Stomach (tissue), 9 donors: ENCODE data around the gene CCHCR1. TPM values are rescaled to one million over a fixed set of nuclear protein-coding genes. Genes with fewer than 3 reads are reported as not detected.
A peak's percentile ranks its signal among the peaks of the same experiment; 100 is the strongest.

Experiments
- DNase-seq, 2 donors: peaks; one replicate each; pipeline versions ENCODE4 v3.0.0 to v3.0.0-alpha.2; 2013 to 2019
- H3K27ac ChIP-seq, 5 donors: fragments of 200-600 bp in 4 of 5; sonication (generic) in 4 of 5; one replicate each; pipeline ENCODE4 v1.5.1; 2013 to 2019; ENCODE audit warnings: mild to moderate bottlenecking in 1 of 5, moderate library complexity in 1 of 5
- H3K27me3 ChIP-seq, 3 donors: fragments of 200-600 bp; sonication (generic); one replicate each; pipeline ENCODE4 v1.5.1; 2017 to 2019; ENCODE audit warnings: mixed run types in 1 of 3
- H3K36me3 ChIP-seq, 4 donors: fragments of 200-600 bp; sonication (generic); 1 replicate in 3 of 4; 2 replicates in 1 of 4; pipeline ENCODE4 v1.5.1; 2016 to 2019
- H3K4me1 ChIP-seq, 4 donors: fragments of 200-600 bp; sonication (generic); one replicate each; pipeline ENCODE4 v1.5.1; 2016 to 2019
- H3K4me3 ChIP-seq, 4 donors: fragments of 200-600 bp; sonication (generic) in 3 of 4; one replicate each; pipeline ENCODE4 v1.5.1; 2016 to 2019; ENCODE audit warnings: mild to moderate bottlenecking in 1 of 4
- H3K9me3 ChIP-seq, 4 donors: fragments of 200-600 bp; sonication (generic); one replicate each; pipeline ENCODE4 v1.5.1; 2016 to 2019
- EP300 ChIP-seq: sonication (generic); formaldehyde crosslinking; IDR thresholded peaks from one replicate; pipeline ENCODE4 v1.6.1; 2017; ENCODE audit warnings: antibody characterized with exemption
- POLR2A ChIP-seq, 4 donors: fragments of 450-650 bp; IDR thresholded peaks; one replicate each; pipeline ENCODE4 v1.6.1; 2016; ENCODE audit warnings: antibody characterized with exemption in 4 of 4, control low read depth in 2 of 4, mild to moderate bottlenecking in 1 of 4, moderate library complexity in 1 of 4
- POLR2AphosphoS5 ChIP-seq, 3 donors: sonication (generic); formaldehyde crosslinking; IDR thresholded peaks; one replicate each; pipeline ENCODE4 v1.6.1; 2016; ENCODE audit warnings: antibody characterized with exemption in 3 of 3
- WGBS, 5 donors: extraction: QIAGEN DNeasy Blood & Tissue Kit in 3 of 5; methylation state at CpG; one replicate each; pipeline versions ENCODE4 v1.1.5 to v1.1.7; 2013 to 2018; 5-methylcytosine and 5-hydroxymethylcytosine counted together
- intact Hi-C: fragments of 100-400 bp; cut with DNase I; formaldehyde crosslinking; loops from one replicate; pipeline ENCODE4 v1.15.1; 2023; ENCODE audit warnings: low total_unique reads
- polyA plus RNA-seq, 3 donors: library from polyadenylated mRNA; stranded (reverse); fragments of 200-250 nt; gene quantifications; one replicate each; pipeline ENCODE4 v1.2.3, GENCODE V29; 2013
- total RNA-seq, 5 donors: library from RNA; depleted of rRNA; stranded (reverse); fragments of >200 nt; gene quantifications; one replicate each; pipeline versions ENCODE4 v1.1.0 to v1.2.3, GENCODE V29; 2014 to 2016
- TF ChIP-seq, protein P1 (sequence below), 7 experiments: fragments of 450-650 bp in 4 of 7; fragments of 200-600 bp in 3 of 7; sonication (generic) in 3 of 7; IDR thresholded peaks; one replicate each; pipeline ENCODE4 v1.5.1; 2016 to 2019; ENCODE audit warnings: antibody characterized with exemption in 7 of 7, control low read depth in 2 of 7, mild to moderate bottlenecking in 1 of 7
- donor health status: healthy with polysubstance abuse.
- donor health status: Bipolar disorder and iron deficiency.
- donor health status: healthy.

Gene CCHCR1
- total and polyA plus RNA-seq, 8 donors: 9.7 to 201 (median 19.0) TPM

DNA sequence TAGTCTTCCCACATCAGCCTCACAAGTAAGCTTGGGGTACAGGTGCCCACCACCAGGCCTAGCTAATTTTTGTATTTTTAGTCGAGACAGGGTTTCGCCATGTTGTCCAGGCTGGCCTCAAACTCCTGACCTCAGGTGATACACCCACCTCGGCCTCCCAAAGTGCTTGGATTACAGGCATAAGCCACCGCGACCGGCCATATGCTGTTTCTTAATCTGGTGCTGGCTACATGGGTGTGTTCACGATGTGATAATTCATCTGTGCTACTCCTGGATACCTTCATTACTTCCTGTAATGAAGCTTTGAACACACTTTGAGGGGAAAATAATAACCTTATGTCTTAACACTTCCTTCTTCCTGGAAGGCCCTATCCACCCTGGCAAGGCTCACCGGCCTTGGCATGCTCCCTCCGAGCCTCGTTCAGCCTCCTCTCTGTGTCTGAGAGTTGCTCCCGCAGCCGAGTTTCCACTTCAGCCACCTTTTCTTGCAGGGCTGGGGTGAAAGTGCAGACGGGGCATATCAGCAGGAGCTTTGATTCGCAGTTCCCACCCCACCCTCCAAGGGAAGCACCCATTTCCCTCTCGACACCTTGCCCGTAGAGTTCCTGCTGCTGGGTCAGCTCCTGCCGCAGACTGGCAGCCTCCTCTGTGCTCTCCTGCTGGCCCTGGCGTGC lies 13.2 kb downstream of the CCHCR1 start:
- Histone ChIP-seq H3K27me3 (no peaks in the 10 kb centered on the region), H3K4me3 (no peak overlapping the region), H3K27ac (peak overlapping the region; percentile 71 to 84 (median 82)), H3K36me3 (peaks cover 0 to 54% (median 28%) of the 10 kb centered on the region in 4 donors), H3K4me1 (peaks cover 9 to 30% (median 23%) of the 10 kb centered on the region in 4 donors), H3K9me3 (no peaks in the 10 kb centered on the region)
- 35 to 66% (median 56%) methylated on average over 18 of the region's 18 CpGs for WGBS, 5 donors
- DNase-seq: peak in 1 of 2 donors; percentile 90
- TF ChIP-seq EP300: no peak
- TF ChIP-seq POLR2A (IDR thresholded peaks at IDR 0.05): no peak
- TF ChIP-seq, protein P1, sequence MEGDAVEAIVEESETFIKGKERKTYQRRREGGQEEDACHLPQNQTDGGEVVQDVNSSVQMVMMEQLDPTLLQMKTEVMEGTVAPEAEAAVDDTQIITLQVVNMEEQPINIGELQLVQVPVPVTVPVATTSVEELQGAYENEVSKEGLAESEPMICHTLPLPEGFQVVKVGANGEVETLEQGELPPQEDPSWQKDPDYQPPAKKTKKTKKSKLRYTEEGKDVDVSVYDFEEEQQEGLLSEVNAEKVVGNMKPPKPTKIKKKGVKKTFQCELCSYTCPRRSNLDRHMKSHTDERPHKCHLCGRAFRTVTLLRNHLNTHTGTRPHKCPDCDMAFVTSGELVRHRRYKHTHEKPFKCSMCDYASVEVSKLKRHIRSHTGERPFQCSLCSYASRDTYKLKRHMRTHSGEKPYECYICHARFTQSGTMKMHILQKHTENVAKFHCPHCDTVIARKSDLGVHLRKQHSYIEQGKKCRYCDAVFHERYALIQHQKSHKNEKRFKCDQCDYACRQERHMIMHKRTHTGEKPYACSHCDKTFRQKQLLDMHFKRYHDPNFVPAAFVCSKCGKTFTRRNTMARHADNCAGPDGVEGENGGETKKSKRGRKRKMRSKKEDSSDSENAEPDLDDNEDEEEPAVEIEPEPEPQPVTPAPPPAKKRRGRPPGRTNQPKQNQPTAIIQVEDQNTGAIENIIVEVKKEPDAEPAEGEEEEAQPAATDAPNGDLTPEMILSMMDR (IDR thresholded peaks at IDR 0.05): no peak
- peak in 2 of 3 donors; percentile 41 to 63 for TF ChIP-seq POLR2AphosphoS5 (IDR thresholded peaks at IDR 0.05)
- intact Hi-C loops: no loop called here

DNA sequence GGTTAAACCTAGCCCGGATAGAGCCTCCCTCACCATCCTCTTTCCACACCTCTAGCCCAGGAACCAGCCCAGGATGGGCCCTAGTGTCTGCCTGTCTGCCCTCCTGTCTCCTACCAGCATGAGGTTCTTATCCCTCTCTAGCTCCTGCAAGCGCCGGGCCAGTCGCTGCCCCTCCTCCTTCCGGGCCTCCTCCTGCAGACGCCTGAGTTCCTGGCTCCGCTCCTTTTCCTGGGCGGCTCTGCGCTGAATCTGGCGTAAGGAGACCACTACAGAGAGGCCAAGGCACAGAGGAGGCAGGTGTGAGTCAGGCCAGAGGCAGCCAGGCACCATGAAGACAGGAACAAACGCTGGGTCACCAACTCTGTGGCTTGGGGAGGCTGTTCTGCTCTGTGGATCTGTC lies 14.5 kb downstream of the CCHCR1 start:
- peak; percentile 56 to 59 for DNase-seq
- Histone ChIP-seq H3K27me3 (no peaks in the 10 kb centered on the region), H3K36me3 (peaks cover 0 to 45% (median 20%) of the 10 kb centered on the region in 4 donors), H3K27ac (peak overlapping the region in 4 of 5 donors; percentile 22 to 84 (median 81)), H3K4me1 (peaks cover 9 to 32% (median 23%) of the 10 kb centered on the region in 4 donors), H3K9me3 (no peaks in the 10 kb centered on the region), H3K4me3 (no peak overlapping the region)
- TF ChIP-seq POLR2AphosphoS5 (IDR thresholded peaks at IDR 0.05) (peak in 1 of 3 donors; percentile 21), EP300 (no peak)
- intact Hi-C loops: no loop called here
- WGBS, 5 donors: 24 to 51% (median 48%) methylated on average over 6 to 11 of the region's 11 CpGs

DNA sequence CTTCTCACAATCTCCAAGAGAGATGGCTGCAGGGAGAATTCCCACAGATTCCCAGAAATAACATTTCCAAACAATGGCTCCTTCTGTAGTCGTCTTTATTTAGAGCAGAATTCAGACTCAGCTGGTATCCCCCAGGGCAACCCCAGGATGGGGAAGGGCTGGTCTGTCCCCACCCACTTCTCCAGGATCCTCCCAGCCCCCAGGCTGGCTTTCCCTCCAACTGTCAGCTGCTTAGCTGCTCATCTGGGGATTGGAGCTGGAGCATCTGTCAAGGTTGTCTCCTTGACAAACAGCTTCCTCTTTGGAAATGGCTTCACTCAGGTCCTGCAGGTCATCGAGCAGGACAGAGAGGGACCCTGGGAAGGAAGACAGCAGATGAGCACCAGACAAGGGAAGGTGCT lies 15.2 kb downstream of the CCHCR1 start:
- Histone ChIP-seq H3K27me3 (no peaks in the 10 kb centered on the region), H3K36me3 (peaks cover 0 to 44% (median 19%) of the 10 kb centered on the region in 4 donors), H3K4me3 (no peak overlapping the region), H3K27ac (peak overlapping the region in 1 of 5 donors; percentile 78), H3K4me1 (peaks cover 13 to 40% (median 30%) of the 10 kb centered on the region in 4 donors), H3K9me3 (no peaks in the 10 kb centered on the region)
- WGBS, 5 donors: 49 to 66% (median 60%) methylated on average over 2 of the region's 2 CpGs
- intact Hi-C loops: no loop called here
- no peak for DNase-seq
- TF ChIP-seq, protein P1 (IDR thresholded peaks at IDR 0.05): no peak
- no peak for TF ChIP-seq EP300
- no peak for TF ChIP-seq POLR2AphosphoS5 (IDR thresholded peaks at IDR 0.05)
- TF ChIP-seq POLR2A (IDR thresholded peaks at IDR 0.05): no peak

DNA sequence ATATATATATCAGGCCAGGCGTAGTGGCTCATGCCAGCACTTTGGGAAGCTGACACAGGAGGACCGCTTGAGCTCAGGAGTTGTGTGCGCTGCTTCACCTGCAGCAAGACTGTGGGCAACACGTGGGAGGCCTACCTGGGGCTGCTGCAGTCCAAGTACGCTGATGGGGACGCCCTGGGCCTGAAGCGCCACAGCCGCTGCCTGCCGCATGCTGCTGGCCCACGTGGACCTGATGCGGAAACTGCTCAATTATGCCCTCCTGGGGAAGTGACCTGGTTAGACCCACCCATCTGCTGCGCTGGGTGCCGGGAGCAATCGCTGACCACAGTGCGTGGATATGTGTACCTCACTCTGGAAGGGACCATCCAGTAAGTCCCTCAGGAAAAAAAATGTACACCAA lies 17.0 kb downstream of the CCHCR1 start:
- Histone ChIP-seq H3K4me1 (peaks cover 13 to 42% (median 28%) of the 10 kb centered on the region in 4 donors), H3K4me3 (no peak overlapping the region), H3K9me3 (no peaks in the 10 kb centered on the region), H3K27ac (no peak overlapping the region), H3K36me3 (peaks cover 0 to 34% (median 19%) of the 10 kb centered on the region in 4 donors), H3K27me3 (no peaks in the 10 kb centered on the region)
- no peak for DNase-seq
- 83 to 89% (median 85%) methylated on average over 15 of the region's 15 CpGs for WGBS, 5 donors
- no peak for TF ChIP-seq EP300
- TF ChIP-seq POLR2A (IDR thresholded peaks at IDR 0.05): no peak
- TF ChIP-seq, protein P1 (IDR thresholded peaks at IDR 0.05): no peak
- no peak for TF ChIP-seq POLR2AphosphoS5 (IDR thresholded peaks at IDR 0.05)
- intact Hi-C loops: no loop called here

DNA sequence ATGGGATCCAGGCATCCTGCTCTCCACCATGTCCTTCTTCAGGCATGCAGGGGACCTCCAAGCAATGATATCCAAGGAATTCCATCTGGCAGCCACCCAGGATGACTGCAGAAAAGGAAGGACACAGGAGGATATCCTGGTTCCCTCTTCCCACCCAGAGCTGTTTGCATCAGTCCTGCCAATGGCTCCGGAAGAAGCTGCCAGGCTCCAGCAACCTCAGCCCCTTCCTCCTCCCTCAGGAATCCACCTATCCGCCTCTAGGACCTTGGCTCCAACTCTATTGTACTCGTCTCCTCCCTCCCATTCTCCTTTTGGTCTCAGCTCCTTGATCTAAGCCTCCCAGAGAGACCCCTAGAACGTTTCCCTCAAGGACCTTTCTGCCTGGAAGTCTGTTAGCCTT lies 18.0 kb downstream of the CCHCR1 start:
- WGBS, 5 donors: 19 to 46% (median 23%) methylated on average over 4 of the region's 4 CpGs
- Histone ChIP-seq H3K36me3 (peaks cover 0 to 24% (median 9%) of the 10 kb centered on the region in 4 donors), H3K4me1 (peaks cover 10 to 32% (median 23%) of the 10 kb centered on the region in 4 donors), H3K4me3 (no peak overlapping the region), H3K27me3 (no peaks in the 10 kb centered on the region), H3K27ac (no peak overlapping the region), H3K9me3 (no peaks in the 10 kb centered on the region)
- DNase-seq: no peak
- intact Hi-C loops: loop anchor here (5.0 kb wide), 2 partner anchors 53 to 228 kb away; no protein-coding TSS in a partner anchor
- TF ChIP-seq, protein P1 (IDR thresholded peaks at IDR 0.05): no peak
- TF ChIP-seq POLR2A (IDR thresholded peaks at IDR 0.05): no peak
- no peak for TF ChIP-seq EP300
- no peak for TF ChIP-seq POLR2AphosphoS5 (IDR thresholded peaks at IDR 0.05)
